ENCODE data around the gene RPUSD1.
"Not testable (repeated sequence)": the region's sequence is repeated elsewhere in the genome, so short reads cannot be mapped to it uniquely, and the experiment has no call there.

Gene RPUSD1, protein sequence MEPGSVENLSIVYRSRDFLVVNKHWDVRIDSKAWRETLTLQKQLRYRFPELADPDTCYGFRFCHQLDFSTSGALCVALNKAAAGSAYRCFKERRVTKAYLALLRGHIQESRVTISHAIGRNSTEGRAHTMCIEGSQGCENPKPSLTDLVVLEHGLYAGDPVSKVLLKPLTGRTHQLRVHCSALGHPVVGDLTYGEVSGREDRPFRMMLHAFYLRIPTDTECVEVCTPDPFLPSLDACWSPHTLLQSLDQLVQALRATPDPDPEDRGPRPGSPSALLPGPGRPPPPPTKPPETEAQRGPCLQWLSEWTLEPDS

DNA sequence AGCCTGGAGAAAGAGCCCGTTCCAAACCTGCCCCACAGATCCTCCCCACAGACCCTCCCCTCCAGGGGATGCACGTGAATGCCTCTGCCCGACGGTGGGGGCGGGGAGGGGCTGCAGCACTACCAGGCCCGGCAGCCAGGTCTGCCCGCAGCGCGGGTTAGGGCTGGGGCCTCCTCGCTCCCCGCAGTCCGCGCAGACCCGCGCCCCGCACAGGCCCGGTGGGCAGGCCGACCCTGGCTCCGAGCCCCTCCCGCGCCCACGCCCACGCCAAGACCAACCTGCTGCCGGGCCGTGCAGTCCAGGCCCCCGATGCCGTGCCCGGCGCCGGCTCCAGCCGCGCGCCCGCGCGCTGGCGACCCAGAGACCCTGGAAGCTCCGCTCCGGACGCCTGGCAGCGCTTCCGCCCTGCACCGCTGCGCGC is at the start of gene RPUSD1:
Gene RPUSD1 (minus strand): TSS at position 404 of the 421 bp plus-strand sequence. CDS start 644 bp downstream, outside the sequence.
- no peak for DNase-seq (ENCODE audit: low read depth)

DNA sequence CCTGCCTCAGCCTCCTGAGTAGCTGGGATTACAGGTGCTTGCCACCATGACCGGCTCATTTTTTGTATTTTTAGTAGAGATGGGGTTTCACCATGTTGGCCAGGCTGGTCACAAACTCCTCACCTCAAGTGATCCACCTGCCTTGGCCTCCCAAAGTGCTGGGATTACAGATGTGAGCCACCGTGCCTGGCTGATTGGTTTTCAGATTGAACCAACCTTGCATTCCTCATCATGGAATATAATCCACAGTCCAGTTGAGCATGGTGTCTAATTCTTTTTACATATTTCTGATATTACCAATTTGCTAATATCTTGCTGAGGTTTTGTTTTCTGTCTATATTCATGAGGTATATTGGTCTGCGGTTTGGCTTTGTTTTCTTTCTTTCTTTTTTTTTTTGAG is 48.6 kb upstream of the RPUSD1 start:
- DNase-seq (ENCODE audit: low read depth) = not testable (repeated sequence)

DNA sequence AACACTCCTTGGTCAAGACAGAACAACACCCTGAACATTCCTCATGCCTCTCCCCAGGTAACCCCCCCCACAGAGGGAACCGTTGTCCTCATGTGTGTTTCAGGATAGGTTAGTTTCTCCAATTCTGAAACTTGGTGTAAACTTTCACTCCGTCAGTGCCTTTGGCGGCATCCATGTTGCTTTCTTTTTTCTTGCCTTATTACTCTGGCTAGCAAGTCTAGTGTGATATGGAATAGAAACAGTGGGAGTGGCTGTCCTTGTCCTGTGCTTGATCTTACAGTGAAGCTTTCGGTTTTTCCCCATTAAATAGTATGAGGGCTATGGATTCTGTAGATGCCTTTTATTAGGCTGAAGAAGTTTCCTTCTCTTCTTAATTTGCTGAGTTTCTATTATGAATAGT is 48.0 kb upstream of the RPUSD1 start:
- DNase-seq (ENCODE audit: low read depth) = no peak

DNA sequence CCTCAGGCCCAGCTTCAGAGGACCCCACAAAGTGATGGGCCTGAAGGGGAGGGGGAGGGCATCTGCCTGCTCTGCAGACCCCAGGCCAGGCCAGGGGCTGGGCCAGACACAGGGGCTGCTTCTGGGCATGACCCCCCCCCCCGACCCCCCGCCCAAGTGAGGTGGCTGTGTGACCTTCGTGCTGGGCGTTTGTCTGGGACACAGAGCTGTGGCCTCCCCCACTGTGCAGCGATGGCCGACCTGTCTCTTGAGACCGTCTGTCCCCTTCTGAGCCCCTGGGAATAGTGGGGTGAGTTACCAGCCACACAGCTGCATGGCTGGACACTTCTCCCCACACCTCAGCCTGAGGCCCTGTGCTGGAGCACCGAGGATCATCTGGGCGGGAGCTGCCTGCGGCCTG is 47.2 kb upstream of the RPUSD1 start:
- no peak for DNase-seq (ENCODE audit: low read depth)

DNA sequence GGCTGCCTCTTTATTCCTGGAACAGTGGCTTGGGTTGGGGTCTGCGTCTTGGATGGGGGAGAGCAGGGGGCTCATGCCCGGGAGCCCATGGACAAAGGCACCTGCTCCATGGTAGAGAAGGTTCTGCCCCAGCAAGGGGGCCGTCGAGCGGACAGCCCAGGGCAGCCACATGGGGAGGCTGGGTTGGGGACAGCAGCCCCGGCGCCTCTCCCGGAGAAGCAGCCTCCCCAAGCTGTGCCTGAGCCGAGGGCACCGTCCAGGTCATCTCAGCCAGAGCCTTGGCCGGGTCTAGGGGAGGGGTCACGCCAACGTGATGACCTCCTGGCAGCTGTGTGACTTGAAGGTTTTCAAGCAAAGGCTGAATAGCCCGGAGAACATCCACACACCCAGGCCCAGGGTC is 45.2 kb upstream of the RPUSD1 start:
- DNase-seq (ENCODE audit: low read depth) = no peak

DNA sequence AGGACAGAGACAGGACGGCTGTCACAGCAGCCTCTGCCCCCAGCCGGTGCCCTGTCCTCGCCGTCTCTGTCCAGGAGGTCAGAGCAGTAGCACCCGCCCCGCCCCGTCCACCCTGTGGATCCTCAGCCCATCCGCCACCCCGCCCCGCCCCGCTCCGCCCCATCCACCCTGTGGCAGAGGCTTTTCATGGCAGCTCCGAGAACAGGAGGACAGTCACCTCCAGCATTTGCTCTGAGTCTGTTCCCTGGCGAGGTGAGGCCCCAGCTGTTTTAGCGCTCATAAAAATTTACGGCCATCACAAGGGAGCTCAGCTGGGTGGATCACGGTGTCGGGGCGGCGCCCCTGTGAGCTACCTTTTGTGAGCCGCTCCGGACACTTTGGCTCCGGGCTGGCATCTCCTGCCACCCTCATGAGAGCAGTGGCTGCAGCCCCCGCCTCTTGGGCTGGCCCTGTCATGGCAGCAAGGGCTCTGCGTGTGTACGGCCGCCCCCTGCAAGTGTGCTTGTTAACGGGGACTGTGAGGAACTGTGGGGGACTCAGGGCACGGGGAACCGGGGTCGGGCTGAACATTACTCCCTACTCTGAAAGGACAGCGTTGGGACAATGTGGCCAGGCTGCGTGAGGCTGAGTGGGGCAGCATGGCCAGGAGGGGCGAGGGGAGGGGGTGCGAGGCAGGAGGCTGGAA is 44.6 kb upstream of the RPUSD1 start:
- DNase-seq (ENCODE audit: low read depth) = no peak

DNA sequence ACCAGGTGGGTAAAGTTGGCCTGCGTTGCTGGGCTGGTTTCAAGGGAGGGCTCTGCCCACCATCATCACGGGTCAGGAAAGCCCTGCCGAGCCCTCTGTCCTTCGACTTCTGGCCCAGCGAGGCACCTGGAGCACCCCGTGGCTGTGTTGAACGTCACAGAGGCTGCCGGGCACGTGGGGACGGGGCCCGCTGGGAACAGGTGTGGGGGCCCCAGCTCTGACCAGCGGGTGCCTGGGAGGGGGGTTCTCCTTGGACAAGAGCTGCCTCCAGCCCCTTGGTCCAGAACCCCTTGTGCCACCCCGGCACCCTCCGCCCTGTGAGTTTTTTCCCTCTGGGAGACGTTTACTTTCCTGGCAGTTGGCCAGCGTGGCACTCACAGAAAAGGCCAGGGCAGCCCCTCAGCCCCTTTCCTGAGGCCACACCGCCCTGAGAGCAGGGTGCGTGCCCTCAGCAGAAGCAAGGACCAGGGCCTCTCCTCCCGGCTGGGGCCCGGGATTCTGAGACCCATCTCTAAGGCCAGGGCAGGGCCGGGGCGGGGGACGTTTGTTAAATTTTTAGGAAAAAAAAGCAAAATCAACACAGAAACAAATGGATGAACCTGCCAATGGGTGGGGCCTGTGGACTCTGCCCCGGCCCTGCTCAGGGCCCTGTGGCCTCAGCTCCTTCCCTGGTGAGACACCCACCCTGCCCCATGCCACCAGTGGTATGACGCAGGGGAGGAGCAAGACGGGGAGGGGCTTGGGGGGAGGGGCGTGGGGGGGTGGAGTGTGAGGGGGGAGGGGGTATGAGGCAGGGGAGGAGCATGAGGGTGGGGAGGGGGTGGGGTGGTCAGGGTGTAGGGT is 43.6 kb upstream of the RPUSD1 start:
- DNase-seq (ENCODE audit: low read depth) = no peak

DNA sequence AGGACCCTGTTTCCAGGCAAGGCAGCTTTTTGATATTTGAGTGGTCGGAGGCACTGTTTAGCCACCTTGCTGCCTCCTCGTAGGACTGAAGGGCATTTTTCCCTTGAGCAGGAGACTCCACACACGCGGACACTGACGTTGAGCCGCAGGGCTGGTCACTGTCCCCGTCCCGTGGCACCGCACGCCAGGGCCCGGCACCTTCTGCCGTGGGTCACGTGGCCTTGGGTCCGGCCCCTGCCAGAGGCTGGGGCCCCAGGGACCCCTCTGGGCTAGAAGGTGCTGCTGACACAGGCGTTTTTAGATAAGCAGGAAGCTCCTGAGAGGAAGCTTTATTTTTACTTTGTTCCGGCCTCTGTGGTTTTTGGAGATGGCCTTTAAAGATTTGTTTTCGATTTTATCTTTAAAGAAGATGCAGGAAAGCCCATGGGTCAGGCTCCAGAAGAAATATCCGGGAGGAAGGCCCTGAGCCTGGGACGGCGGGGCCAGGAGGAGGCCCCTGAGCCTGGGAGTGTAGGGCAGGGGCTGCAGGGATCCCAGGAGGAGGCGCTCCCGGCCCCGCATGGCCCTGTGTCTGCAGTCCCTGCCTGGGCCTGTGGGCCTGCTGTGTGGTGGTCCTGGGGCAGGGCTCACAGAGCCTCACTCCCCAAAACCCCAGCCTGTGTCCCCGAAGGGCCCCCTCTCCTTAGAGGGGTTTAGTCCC is 42.8 kb upstream of the RPUSD1 start:
- DNase-seq (ENCODE audit: low read depth) = no peak

DNA sequence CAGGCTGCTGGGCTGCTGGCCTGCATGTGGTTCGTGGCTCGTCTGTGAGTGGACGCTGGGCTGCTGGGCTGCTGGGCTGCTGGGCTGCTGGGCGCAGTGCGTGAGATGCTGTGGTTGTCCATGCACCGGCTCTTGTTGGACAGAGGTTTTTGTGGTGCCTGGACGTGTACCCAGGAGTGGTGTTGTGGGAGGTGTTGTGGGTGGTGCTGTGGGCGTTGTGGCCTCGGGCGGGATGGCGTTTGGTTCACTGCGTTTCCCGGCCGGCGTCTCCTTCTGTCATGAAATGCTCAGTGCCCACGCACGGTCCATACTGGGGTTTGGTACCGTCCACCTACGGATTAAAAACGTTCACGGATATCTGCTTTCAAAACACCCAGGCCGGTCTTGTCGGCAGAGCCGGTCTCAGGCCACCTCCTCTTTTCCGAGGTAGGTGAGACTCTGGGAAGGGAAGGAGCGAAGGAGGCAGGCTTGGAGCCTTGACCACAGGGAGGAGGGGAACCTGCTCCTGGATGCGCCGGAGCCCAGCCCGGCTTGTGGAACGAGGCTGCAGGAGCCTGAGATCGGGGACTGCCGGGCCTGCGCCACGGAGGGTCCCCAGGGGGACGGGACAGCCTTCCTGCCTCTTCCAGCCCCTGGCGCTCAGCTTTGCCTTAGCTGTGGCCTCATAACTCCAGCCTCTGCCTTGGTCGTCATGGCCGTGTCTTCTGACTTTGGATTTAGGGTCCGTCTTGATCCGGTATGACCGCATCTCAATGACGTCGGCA is 42.1 kb upstream of the RPUSD1 start:
- no peak for DNase-seq (ENCODE audit: low read depth)

DNA sequence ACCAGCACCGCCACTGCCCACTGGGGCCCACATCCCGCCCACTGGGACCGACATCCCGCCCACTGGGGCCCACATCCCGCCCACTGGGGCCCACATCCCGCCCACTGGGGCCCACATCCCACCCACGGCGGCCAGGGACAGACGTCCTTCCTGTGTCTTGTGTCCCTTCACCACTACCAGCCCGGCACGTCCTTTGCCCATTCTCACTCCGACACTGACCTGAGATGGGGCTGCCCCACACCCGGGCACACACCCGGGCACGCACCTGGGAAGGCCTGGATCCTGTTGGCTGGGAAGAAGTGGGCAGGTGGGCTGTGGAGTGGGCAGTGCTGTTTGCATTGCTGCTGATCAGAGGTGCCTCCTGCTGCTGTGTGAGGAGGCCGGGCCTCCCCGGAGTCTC is 40.7 kb upstream of the RPUSD1 start:
- no peak for DNase-seq (ENCODE audit: low read depth)

DNA sequence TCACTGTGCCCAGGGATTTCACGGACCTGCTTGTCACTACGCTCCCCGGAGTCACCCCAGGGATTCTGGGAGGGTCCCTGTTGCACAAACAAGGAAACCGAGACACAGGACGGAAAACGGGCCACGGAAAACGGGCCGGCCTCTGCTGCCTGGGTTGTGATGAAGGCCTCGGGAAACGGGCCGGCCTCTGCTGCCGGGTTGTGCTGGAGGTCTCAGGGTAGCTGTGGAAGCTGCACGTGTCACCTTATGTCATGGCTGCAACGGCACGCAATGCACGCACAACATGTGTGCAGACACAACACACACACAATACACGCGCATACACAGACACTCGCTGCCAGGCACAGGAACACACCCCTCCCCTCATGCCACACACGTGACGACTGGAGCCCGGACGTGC is 39.3 kb upstream of the RPUSD1 start:
- DNase-seq (ENCODE audit: low read depth) = no peak

DNA sequence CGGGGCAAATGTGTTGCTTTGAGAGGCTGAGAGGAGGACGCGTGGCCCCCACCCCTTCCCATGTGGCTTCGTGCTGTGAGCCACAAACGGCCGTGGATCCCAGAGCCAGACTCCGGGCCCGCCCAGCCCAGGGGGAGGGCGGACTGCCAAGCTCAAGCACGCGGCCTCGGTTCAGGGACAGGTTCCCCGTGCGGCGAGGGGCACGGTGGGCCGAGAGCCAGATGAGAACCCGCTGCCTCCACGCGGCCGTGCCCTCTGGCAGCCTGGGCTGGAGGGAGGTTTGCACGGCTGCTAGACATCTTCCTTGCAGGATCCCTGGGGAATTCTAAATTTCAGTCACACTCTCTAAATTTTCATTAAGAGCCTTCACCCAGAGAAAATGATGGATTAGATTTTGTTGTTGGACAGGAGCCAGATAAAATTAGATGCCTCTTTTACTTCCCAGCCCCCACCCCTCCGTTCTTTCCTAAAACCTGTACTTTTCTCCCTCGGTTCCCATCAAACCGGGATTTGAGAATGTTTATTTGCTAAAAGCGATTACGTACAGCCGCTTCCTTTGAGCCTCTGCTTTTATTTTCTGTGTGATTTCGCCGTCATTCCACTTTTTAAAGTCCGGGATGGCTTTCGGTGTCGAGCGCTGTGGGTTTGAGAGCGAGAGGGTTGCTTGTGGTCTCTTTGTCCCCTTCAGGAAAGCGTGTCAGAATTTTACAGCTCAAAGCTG is 37.3 kb upstream of the RPUSD1 start:
- no peak for DNase-seq (ENCODE audit: low read depth)

DNA sequence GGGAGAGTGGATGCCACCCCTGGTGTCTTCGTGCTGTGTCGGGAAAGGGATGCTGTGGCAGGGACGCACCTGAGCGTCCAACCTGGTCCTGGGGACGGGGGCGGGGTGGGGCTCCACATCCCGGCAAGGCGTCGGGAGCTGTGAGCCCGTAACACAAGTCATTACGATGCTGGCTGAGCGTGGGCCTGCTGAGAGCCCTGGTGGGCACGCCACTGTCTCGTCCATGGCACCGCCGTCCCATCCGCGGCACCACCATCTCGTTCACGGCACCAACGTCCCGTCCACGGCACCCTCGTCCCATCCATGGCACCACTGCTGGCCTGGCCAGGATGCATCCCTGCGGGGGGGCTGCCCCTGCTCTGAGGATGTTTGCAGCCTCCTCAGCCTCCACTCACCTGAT is 36.4 kb upstream of the RPUSD1 start:
- no peak for DNase-seq (ENCODE audit: low read depth)

DNA sequence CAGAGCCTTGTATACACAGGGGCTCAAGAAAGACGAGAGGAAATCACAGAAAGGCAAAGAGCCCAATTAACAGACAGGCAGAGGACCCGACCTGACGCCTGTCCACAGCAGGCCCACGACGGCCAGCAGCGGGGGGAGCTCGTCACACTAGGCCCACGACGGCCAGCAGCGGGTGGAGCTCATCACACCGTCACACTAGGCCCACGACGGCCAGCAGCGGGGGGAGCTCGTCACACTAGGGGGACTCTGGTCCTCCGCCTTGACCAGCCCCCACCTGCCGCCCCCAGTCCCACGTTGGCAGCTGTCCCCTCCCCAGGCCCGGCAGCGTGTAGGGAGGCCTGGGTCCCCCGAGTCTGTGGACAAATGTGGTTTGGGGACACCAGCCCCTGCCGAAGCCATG is 36.0 kb upstream of the RPUSD1 start:
- no peak for DNase-seq (ENCODE audit: low read depth)

DNA sequence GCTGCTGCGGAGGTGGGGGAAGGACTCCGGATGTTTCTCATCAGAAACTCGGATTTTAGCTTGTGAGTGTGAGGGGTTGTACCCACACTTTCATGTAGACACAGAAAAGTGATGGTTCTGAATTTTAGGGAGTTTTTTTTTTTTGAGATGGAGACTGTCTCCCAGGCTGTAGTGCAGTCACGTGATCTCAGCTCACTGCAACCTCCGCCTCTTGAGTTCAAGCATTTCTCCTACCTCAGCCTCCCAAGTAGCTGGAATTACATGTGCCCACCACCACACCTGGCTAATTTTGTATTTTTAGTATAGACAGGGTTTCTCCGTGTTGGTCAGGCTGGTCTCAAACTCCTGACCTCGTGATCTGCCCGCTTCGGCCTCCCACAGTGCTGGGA is 34.7 kb upstream of the RPUSD1 start:
- no peak for DNase-seq (ENCODE audit: low read depth)

DNA sequence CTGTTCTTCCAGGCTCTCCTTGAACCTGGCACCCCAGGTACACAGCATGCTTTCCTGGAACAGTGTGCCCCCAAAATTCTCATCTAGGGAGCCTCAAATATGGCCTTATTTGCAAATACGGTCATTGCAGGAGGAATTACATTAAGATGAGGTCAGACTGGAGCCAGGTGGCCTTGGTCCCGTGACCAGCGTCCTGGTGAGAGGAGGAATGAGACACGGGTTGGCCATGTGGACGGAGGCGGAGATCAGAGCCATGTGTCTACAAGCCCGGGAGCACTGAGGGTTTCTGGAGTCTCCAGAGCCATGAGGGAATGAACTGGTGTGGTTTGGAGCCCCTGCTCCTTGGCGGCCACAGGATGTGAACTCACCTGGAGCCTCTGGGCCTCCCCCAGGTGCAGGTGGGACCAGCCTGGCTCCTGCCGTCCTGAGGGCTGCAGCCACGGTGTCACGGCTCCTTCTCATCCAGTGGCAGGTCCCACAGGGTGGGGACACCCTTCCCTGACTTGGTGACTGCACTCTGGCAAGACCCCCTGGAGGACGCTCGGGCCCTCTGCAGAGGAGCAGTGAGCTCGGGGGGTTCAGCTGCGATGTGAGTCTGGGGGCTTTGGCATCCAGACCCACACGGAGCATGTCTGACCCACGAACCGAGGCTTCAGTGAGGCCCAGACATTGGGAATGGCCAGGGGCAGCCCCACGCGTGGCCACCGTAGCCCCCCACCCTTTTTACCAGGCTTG is 34.2 kb upstream of the RPUSD1 start:
- no peak for DNase-seq (ENCODE audit: low read depth)

DNA sequence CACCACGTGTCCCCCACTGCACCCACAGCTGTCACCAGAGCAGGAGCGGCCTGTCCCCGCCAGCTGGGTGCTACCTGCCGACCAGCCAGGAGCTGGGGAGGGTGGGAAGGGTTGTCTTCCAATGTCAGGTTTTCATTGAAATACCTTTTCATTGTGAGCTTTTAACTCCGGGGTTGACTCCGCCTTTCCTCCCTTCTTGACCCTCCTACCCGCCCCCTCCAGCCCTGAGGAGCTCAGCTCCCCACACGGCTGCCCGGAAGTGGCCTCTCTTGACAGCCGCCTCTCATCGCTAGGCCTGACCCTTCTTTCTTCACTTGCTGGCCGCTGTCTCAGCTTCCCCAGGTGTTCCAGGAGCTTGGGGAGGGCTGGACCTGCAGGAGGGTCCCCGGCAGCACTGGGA is 33.6 kb upstream of the RPUSD1 start:
- DNase-seq (ENCODE audit: low read depth) = no peak

DNA sequence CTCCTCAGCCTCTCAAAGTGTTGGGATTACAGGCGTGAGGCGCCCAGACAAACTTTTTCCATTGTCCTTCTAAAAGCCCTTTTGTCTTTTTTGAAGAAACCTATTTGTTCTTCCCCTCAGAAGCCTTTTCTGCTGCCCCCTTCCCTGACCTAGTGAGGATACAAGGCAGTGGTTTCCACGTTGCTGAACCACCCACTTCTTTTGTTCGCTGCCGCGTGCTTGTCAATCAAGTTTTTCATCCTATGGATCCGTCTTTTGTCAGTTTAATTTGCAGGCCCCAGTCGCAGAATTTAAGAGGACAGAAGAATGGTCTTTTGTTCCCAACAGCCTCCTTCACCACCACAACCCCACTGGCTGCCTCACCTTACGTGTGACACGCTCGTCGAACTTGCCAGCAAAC is 32.6 kb upstream of the RPUSD1 start:
- DNase-seq (ENCODE audit: low read depth) = no peak

DNA sequence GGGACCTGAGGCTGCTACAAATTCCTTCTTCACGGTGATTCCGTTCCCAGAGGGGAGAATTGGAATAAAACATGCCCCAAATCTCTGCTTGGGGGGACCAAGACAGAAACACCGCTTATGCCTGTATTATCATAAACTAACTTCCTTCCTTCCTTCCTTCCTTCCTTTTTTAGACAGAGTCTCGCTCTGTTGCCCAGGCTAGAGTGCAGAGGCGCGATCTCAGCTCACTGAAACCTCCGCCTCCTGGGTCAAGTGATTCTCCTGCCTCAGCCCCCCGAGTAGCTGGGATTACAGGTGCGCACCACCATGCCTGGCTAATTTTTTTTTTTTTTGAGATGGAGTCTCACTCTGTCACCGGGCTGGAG is 31.8 kb upstream of the RPUSD1 start:
- not testable (repeated sequence) for DNase-seq (ENCODE audit: low read depth)

DNA sequence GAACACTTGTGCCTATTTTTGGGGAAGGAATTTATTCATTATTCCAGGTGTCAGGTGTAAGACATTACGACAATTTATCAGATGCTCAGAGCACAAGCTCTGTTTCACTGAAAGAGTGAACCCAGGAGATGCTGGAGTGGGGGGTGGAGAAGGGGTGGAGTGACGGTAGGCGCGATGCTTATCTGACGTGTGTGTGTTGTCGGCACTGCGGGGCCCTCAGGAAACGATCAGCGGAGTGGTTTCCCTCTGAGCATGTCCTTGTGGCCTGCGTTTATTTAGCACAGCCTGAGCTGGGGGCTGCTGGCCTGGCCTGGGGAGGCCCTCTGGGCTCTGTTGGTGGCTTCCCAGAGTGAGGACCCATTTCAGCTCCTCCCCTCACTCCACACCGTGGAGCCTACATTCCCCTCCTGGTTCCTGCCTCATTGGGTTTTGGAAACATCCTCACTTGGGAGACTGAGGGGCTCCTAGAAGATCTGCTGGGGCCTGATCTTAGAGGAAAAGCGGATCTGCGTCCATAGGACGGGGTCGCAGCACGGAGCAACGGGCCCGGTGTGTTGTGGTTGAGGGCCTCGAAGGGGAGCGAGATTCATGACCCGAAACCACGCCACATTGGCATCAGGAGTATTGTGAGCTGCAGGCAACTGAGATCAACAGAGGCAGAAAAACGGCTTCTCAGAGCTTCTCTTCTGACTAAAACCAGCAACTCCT is 31.3 kb upstream of the RPUSD1 start:
- DNase-seq (ENCODE audit: low read depth) = no peak
